OCI-LY1 (cell line): Measurements from ENCODE around the gene PPM1B.

Experiments used
- H2AFZ ChIP-seq: fragments of 200-600 bp; sonication (generic), shearing (Covaris generic); 2 replicates; pipeline ENCODE4 v1.6.0; 2014; ENCODE audit warnings: antibody characterized with exemption, mild to moderate bottlenecking, low read length
- H3F3A ChIP-seq: fragments of 200-600 bp; sonication (generic), shearing (Covaris generic); 2 replicates; pipeline ENCODE4 v1.6.0; 2014; ENCODE audit warnings: mild to moderate bottlenecking, antibody characterized with exemption, low read length, moderate library complexity; ENCODE audit not compliant: insufficient read depth
- H3K27ac ChIP-seq: fragments of 200-600 bp; sonication (generic); 2 replicates; pipeline ENCODE4 v1.5.1; 2014; ENCODE audit warnings: low read length, mixed run types, mild to moderate bottlenecking, low read depth; ENCODE audit not compliant: poor library complexity, severe bottlenecking
- H3K27me3 ChIP-seq: fragments of 200-600 bp; sonication (generic); 2 replicates; pipeline ENCODE4 v1.6.0; 2014; ENCODE audit warnings: antibody characterized with exemption, mild to moderate bottlenecking, low read length, moderate library complexity; ENCODE audit not compliant: insufficient read depth
- H3K36me3 ChIP-seq: fragments of 200-600 bp; sonication (generic); 2 replicates; pipeline ENCODE4 v1.6.1; 2014; ENCODE audit warnings: mild to moderate bottlenecking, antibody characterized with exemption, low read length, moderate library complexity, mixed read lengths; ENCODE audit not compliant: insufficient read depth
- H3K4me1 ChIP-seq: fragments of 200-600 bp; sonication (generic); 2 replicates; pipeline ENCODE4 v1.5.1; 2014; ENCODE audit warnings: mild to moderate bottlenecking, low read length, moderate library complexity; ENCODE audit not compliant: insufficient read depth, severe bottlenecking
- H3K4me2 ChIP-seq: fragments of 200-600 bp; sonication (generic), shearing (Covaris generic); 2 replicates; pipeline ENCODE4 v1.6.1; 2014; ENCODE audit warnings: low read length
- H3K4me3 ChIP-seq: fragments of 200-600 bp; sonication (generic); 2 replicates; pipeline ENCODE4 v1.5.1; 2014; ENCODE audit warnings: low read length, low read depth, mild to moderate bottlenecking, mixed read lengths; ENCODE audit not compliant: poor library complexity, severe bottlenecking
- H3K79me2 ChIP-seq: fragments of 200-600 bp; shearing (Covaris generic); 2 replicates; pipeline ENCODE4 v1.6.1; 2016; ENCODE audit warnings: mixed run types, low read length, mixed read lengths; ENCODE audit not compliant: insufficient read depth
- H3K9ac ChIP-seq: fragments of 200-600 bp; sonication (generic), shearing (Covaris generic); 2 replicates; pipeline ENCODE4 v1.6.1; 2014; ENCODE audit warnings: mild to moderate bottlenecking, low read length, mixed read lengths
- H3K9me2 ChIP-seq: fragments of 200-600 bp; sonication (generic), shearing (Covaris generic); 2 replicates; pipeline ENCODE4 v1.6.1; 2014; ENCODE audit warnings: low read depth, mild to moderate bottlenecking, low read length, mixed read lengths
- H3K9me3 ChIP-seq: fragments of 200-600 bp; shearing (Covaris generic); 2 replicates; pipeline ENCODE4 v1.6.1; 2014; ENCODE audit warnings: low read length, mixed read lengths
- H4K20me1 ChIP-seq: fragments of 200-600 bp; sonication (generic), shearing (Covaris generic); 2 replicates; pipeline ENCODE4 v1.6.0; 2016; ENCODE audit warnings: mild to moderate bottlenecking, low read length; ENCODE audit not compliant: insufficient read depth
- CTCF ChIP-seq: fragments of 200-600 bp; sonication (generic), shearing (Covaris generic); IDR thresholded peaks from 2 replicates; pipeline ENCODE4 v1.5.1; 2017; ENCODE audit warnings: mild to moderate bottlenecking, antibody characterized with exemption, low read length, moderate library complexity, mixed read lengths
- EZH2 ChIP-seq: fragments of 200-600 bp; sonication (generic), shearing (Covaris generic); IDR thresholded peaks from 2 replicates; pipeline ENCODE4 v1.8.0; 2017; ENCODE audit warnings: borderline replicate concordance, mixed run types, mild to moderate bottlenecking, antibody characterized with exemption, low read length, moderate library complexity, mixed read lengths

The PPM1B gene

GRCh38 chr2:44167311-44167907 lies 1.3 kb upstream of the PPM1B start:
- no peaks in the 10 kb centered on the region for H4K20me1 ChIP-seq
- H3K36me3 ChIP-seq = no peaks in the 10 kb centered on the region
- H3K4me1 ChIP-seq = peaks cover 26% of the 10 kb centered on the region
- peak overlapping the region; percentile 36 for H2AFZ ChIP-seq
- no peaks in the 10 kb centered on the region for H3K9me2 ChIP-seq
- peaks cover 32% of the 10 kb centered on the region for H3K79me2 ChIP-seq
- TF ChIP-seq EZH2 = no peak
- no peak for TF ChIP-seq CTCF
- peak overlapping the region; percentile 90 for H3K27ac ChIP-seq
- peak overlapping the region; percentile 65 for H3K4me3 ChIP-seq
- H3K4me2 ChIP-seq = peak overlapping the region; percentile 72
- 0 out of 2 replicates have a peak, but pooled peaks cover 3% of the 10 kb centered on the region for H3K9me3 ChIP-seq
- no peaks in the 10 kb centered on the region for H3F3A ChIP-seq
- H3K27me3 ChIP-seq = no peaks in the 10 kb centered on the region
- H3K9ac ChIP-seq = peak overlapping the region; percentile 71

- no peaks in the 10 kb centered on the region for H3K9me2 ChIP-seq
- H4K20me1 ChIP-seq = no peaks in the 10 kb centered on the region
- H3K9me3 ChIP-seq = 0 out of 2 replicates have a peak, but pooled peaks cover 3% of the 10 kb centered on the region
- peak overlapping the region; percentile 65 for H3K4me3 ChIP-seq
- H3K36me3 ChIP-seq = no peaks in the 10 kb centered on the region
- peaks cover 26% of the 10 kb centered on the region for H3K4me1 ChIP-seq
- no peaks in the 10 kb centered on the region for H3F3A ChIP-seq
- H3K79me2 ChIP-seq = peaks cover 39% of the 10 kb centered on the region
- peak overlapping the region; percentile 71 for H3K9ac ChIP-seq
- peak overlapping the region; percentile 36 for H2AFZ ChIP-seq
- peak overlapping the region; percentile 90 for H3K27ac ChIP-seq
- no peaks in the 10 kb centered on the region for H3K27me3 ChIP-seq
- no peak for TF ChIP-seq CTCF
- TF ChIP-seq EZH2 = no peak
- H3K4me2 ChIP-seq = peak overlapping the region; percentile 72
Measured at GRCh38 chr2:44167908-44168680, 581 bp upstream of the PPM1B start.

- 0 out of 2 replicates have a peak, but pooled peaks cover 3% of the 10 kb centered on the region for H3K9me3 ChIP-seq
- peak overlapping the region; percentile 73 for H3K27ac ChIP-seq
- H4K20me1 ChIP-seq = no peaks in the 10 kb centered on the region
- peaks cover 51% of the 10 kb centered on the region for H3K79me2 ChIP-seq
- H3K36me3 ChIP-seq = no peaks in the 10 kb centered on the region
- peak overlapping the region; percentile 74 for H3K4me2 ChIP-seq
- TF ChIP-seq EZH2 (no peak), CTCF (no peak)
- H3K9me2 ChIP-seq = no peaks in the 10 kb centered on the region
- H3K9ac ChIP-seq = peak overlapping the region; percentile 93
- H2AFZ ChIP-seq = no peak overlapping the region
- H3K27me3 ChIP-seq = no peaks in the 10 kb centered on the region
- H3K4me3 ChIP-seq = peak overlapping the region; percentile 96
- peaks cover 32% of the 10 kb centered on the region for H3K4me1 ChIP-seq
- H3F3A ChIP-seq = no peaks in the 10 kb centered on the region
Measured at GRCh38 chr2:44169155-44169898, 652 bp downstream of the PPM1B start.
